ENCODE measurements around the gene DMRTB1. TPM values are rescaled to one million over a fixed set of nuclear protein-coding genes. Genes with fewer than 3 reads are reported as not detected.

The DMRTB1 gene
- total RNA-seq, 1 donor from 2014 or later = not detected

DNA sequence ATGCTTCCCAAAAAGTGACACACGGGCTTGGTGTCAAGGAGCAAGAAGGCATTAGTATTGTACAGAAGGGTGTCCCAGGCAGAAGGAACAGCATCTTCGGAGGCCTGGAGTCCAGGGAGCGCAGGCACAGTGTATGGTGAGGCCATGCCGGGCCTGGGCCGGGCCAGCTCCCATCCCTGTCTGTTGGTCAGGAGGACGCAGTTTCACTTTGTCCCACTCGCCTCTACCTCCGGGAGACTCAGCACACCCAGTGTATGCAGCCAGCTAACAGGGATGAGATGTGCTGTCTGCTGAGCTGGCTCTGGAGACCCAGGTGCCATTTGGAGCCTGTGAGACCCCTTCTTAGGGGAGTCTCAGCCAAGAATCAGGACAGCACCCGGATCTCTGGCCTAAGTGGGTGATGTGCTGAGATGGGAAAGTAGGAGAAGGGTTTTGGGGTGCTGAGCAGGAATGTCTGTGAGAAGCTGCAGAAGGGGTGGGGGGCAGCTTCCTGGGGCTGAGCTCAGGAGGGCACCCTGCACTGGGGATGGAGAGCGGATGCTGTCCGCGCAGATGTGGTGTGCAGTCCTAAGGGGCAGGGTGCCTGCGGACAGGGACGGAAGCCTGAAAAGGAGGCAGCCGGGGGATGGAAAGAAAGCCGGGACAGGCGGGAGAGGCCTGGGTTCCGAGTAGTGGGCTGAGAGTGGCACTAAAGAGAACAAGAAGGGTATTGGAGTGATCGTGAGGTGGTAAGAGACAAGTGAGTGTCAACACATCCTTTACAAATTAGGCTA, 25.7 kb downstream of the DMRTB1 start:
- no peak for DNase-seq (ENCODE audit: low spot score in 2 of 2)
- FAIRE-seq = no peak

DNA sequence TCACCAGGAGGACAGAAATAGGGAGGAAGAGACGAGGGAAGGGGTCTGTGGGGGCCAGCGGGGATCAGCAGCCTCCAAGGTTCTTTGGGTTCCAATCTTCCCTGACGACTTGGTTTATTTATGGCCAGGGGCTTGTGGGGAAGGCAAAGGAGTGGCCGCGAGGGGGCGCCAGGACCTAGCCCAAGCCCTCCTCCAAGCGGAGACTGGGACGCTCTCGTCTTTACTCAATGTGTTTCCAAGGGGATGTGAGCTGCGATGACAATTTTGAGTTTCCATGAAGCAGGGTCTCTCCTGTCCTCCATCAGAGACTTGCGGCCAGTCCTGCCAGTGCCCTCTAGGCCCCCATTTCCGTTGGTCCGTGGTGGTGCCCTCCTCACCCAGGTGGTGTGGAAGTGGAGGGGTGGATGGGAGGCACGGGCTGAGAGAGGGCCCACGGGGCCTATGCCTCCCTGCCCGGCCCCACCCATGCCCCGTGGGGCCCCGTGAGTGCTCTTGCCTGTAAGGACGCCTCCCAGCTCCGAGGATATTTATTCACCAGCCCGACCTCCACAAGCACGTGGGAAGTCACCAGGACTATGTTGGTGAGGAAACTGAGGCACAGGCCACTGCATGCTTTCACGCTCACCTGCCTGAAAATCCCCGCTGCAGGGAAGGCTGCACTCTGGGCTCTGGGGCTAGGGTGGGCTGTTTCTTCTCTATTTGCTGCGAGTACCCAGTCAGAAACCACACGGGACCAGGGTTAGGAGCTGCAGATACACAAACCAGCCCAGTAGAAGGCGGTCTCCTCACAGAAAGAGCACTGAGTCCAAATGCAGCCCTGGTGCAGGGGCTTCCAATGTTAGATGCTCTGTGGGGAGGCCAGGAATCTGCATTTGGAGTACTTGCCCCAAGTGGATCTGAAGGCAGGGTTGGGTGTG, 26.5 kb downstream of the DMRTB1 start:
- FAIRE-seq (no peak), DNase-seq (ENCODE audit: low spot score in 2 of 2) (peak in 1 of 2 donors; percentile 83)

DNA sequence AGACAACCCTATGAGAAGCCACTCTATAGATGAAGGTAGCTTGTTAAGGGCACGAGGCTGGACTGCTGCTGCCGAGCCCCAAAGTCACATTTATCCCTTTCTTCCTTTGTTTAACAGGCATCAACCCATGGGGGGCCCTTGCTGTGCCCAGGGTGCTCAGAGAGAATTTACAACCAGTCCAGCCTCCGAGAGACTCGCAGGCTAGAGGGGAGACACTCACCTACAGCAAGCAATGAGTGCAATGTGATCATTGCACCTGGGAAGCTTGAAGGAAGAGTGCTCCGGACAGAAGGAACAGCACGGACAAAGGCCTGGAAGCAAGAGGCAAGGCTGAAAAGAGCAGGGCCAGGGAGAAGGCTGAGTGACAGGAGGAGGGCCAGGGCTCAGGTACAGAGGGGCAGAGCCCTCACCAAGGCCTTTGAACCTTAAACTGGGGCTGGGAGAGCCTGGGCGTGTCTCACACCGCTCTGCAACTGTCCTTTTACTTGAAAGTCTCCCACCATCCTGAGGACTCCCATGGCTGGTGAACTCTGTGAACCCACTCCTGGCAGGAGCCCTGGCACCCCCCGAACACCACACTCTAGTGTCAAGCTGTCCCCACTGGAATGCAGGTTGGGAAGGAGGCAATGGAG, 27.3 kb downstream of the DMRTB1 start:
- FAIRE-seq (no peak), DNase-seq (ENCODE audit: low spot score in 2 of 2) (no peak)

DNA sequence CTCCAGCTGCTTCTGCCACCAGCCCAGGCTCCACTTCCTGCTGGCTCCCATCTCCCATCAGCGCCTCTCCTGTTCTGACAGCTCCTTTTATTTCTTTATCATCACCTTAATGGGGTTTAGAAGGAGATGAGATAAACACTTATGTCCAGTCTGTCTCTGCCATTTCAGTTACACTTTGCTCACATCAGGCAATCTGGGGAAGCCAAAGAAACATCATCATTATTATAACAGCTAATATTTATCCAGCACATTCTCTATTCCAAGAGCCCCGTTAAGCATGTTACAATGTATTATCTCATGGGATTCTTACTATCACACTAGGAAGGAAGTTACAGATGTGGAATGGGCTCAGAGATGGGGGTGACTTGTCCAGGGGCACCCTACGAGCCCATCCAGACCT, 31.2 kb downstream of the DMRTB1 start:
- no peak for FAIRE-seq
- DNase-seq (ENCODE audit: low spot score in 2 of 2) = no peak

DNA sequence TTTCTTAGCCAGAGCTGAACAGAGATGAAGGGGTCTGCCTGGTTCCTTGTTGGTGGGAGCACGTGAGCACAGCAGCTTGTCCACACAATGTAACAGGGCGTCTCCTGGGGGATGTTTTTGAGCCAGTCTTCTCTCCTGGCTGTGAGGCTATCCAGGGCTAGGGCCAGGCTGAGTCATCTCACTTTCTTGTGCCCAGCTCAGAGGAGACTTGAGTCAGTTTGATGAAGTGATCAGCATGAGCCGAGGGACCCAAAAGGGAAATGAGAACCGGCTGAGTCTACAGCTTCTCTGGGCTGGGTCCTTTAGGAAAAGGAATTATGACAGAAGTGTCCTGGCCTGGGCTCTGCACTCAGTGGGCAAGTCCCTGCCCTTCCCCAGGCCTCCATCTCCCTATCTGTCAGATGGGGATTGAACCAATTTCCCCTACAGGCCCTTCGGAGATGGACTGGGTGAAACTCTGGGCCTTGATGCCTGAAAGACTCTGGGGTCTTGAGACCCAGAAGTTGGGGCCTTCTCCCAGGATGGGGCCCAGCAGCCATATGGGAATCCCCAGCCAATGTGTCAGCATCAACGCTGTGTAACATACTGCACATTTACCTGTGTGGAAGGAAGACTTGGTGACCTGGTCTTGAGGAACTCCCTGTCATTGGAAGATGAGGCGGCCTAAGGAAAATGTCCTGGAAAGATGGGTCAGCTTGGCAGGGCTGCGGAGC, 36.6 kb downstream of the DMRTB1 start:
- FAIRE-seq = no peak
- DNase-seq (ENCODE audit: low spot score in 2 of 2) = no peak

DNA sequence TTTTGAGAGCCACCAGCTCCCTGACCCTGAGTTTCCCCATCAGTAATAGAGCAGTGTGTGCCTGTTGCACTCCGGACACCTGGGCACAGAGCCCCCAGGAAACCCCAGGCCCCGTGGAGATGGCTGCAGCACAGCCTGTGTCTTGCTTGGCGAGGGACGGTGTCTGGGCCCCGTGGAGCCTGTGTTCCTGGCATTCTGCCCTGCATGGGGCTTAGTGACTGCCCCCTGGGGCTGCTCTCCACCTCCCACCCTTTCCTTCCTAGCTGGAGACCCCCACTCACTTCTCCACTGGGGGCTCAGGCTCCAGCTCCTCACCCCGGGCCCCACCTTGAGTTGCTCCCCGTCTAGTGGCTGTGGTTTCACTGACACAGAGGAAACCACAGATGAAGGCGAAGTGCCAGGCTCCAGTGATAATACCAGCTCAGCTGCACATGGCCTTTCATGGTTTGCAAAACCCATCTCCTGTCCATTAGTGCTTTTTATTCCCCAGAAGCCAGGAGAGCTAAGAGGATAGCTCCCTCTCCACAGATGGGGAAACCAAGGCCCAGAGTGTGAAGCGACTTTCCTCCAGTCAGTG, 39.4 kb downstream of the DMRTB1 start:
- DNase-seq (ENCODE audit: low spot score in 2 of 2) (no peak), FAIRE-seq (no peak)

DNA sequence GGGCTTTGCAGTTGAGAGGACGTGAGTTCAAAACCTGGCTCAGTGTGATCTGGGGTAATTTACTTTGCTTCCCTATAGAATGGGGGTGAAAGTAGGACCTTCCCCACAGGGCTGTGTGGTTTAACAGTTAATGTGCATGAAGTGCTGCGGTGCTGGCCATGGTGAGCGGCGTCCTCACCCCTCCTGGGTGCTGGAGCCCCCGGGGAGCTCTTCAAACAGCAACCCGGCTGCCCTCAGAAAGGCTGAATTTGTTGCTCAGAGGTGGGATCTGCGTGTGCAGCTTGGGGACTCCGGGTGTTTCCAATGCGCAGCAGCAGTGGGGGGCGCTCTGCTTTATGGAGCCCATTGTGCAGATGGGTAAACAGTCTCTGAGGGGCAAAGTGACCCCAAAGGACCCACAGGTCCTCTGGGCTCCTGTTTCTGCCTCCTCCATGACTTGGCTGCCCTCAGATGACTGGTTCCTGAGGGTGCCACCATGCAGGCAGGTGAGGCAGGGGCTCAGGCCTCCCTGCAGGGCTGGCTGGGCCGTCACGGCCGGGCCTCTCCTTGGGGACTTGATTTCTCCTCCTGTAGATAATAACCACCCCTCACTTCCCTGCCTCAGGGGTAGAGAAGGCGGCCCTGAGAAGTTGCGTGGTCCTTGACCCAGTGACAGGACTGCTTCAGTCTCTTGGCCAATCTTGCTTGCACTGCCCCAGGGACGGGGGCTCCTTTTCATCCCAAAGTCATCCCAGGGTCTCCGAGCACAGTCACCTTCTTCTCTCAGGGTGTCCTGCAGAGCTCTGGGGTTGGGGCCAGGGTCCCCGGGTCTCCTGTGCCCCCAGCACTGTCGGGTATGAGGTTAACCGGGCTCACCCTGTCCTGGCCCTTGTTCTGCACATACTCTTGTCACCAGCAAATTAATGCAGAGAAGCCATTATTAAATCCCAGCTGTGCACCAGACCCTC, 40.3 kb downstream of the DMRTB1 start:
- DNase-seq (ENCODE audit: low spot score in 2 of 2) (no peak), FAIRE-seq (no peak)

DNA sequence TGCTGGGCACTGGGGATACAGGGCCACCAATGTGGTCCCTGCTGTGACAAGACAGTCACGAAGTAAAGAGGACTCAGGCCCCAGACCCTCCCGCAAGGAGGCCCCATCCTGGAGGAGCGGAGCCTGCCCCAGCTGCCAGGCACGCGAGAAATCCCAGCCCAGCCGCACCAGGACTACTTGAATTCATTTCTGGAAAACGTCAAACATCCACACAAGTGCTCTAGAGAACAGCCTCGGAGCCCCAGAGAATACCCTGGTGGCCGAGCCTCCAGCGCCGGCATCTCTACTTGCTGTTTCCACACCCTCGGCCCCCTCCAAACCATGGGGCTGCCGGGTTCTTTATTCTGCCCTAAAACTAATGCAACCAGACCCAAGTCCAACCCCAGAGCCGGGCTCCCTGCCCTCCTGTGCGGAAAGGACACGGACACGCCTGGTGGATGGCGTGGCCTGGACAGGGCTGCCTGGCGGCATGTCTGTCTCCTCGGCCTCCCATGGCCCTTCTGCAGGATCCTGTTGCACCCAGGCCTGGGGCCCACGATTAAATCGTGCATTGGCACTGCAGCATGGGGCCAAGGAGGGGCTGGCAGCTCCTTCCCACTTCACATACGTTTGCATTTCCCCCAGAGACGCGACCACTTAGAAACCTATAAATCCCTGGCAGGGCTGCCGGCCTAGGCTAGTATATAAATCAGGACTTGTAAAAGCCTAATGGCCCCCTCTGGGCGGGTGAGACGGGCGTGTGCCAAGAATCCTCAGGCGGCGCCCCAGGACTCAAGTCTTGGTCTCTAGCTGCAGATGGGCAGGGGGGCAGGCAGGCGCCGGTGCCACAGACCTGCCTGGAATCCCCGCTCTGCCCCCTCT, 41.2 kb downstream of the DMRTB1 start:
- DNase-seq (ENCODE audit: low spot score in 2 of 2) (no peak), FAIRE-seq (no peak)

DNA sequence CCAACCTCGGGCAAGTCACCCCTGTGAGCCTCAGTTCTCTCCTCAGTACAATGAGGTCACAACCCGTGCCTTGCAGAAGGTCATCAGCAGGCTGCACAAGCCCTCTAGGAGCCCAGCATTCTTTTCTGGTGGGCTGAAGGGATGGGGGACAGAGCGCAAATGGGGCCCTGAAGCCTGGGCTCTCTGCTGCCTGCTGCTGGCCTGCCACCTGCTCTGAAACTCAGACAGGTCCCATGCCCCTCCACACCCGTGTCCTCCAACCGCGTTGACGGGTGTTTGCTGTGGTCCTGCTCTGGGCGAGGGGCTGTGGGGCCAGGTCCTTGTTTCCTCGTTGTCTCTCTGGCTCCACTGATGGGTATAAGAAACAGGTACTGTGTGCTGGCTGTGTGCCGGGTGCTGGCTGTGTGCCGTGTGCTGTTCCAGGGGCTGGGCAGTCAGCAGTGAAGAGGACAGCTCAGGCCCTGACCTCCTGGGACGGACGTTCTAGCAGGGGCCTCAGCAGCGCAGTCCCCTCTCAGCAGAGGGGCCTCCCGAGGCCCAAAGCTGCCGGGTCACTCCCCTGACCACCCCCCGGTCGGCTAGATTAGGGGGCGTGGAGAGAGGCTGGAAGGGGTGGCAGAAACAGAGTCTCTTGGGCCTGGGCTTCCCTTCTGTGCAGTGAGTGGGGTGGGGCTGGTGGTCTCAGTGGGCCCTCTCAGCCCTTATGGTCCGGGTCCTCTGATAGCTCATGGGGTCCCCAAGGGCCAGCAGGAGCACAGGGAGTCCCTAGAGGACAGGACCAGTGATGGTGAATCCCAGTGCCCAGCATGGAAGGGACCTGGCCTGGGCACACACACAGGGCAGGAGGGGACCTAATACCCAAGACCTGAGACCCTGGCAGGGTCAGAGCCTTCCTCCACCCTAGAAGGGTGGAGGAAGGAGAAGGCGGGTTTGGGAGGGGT, 42.1 kb downstream of the DMRTB1 start:
- DNase-seq (ENCODE audit: low spot score in 2 of 2) = no peak
- no peak for FAIRE-seq

DNA sequence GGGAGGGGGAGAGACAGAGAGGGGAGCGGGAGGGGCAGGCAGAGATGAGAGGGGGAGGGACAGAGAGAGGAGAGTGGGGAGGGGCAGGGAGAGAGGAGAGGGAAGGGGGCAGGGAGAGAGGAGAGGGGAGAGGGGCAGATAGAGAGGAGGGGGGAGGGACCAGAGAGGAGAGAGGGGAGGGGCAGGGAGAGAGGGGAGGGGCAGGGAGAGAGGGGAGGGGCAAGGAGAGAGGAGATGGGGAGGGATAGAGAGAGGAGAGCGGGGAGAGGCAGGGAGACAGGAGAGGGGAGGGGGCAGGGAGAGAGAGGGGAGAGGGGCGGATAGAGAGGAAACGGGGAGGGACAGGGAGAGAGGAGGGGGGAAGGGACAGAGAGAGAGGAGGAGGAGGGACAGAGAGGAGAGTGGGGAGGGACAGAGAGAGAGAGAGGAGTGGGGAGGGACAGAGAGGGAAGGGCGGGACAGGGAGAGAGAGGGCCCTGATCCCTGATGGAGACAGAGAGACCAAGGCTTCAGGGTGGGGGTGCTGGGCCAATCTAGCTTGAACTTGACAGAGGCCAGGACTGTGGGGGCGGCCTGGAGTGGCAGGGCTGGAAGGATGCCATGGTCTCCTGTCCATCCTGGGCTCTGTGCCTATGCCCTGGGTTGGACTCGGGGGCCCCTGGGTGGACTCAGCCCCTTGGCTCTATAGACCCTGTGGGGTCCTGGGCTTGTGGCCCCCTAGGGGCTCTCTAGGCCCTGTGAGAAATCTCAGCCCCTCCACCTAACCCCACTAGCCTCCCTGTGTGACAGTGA, 43.6 kb downstream of the DMRTB1 start:
- FAIRE-seq (no peak), DNase-seq (ENCODE audit: low spot score in 2 of 2) (no peak)

DNA sequence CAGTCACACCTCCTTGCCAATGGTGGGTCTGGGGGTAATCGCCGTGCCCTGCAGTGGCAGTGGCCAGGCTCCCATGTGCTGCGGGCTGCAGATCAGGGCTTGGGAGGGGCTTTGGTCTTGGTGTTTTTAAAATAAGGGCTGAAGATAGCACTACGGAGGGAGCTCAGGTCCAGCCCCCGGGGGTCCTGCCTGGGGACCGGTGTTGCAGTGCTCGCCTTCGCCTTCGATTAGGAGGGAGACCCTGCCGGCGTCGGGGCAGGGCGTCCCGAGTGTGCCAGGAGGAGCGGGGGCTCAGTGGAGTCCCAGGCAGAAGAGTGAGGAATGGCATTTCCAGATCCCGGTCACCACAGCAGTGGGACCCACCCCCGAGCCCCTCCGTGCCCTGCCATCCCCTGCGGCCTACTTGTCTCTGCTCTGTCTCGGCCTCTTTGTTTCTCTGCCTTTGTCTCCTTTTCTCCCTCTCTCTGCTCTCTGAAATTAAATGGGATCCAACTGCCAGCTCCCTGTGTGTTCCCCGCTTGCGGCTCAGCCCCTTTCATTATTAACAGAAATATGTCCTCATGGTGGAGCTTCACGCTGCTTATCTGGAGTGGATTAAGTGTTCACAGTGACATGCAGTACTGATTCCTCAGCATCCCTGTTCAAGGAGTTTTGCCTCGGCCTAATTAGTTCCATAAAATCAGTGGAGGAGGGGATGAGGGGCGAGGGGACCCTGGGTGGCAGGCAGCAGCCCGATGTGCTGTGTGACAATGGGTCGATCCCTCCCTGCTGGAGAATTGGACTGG, 44.4 kb downstream of the DMRTB1 start:
- FAIRE-seq = no peak
- DNase-seq (ENCODE audit: low spot score in 2 of 2) = no peak

DNA sequence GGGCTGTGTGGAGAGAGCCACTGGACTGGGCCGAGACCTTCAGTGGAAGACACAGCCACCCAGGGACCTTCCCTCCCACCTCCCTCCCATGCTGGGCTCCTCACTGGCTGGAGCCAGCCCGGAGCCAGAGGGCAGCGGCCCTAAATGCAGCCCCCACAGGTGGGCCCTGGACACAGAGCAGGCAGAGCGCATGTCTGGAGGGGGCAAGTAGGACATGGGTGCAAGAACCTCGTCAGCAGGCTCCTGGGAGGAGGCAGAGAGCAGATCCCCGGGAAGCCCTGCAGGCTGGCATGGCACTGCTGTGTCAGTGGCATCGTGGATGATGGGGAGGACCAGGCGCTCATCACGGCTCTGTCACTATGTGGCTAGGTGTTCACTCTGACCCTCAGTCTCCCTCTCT, 45.7 kb downstream of the DMRTB1 start:
- DNase-seq (ENCODE audit: low spot score in 2 of 2) (no peak), FAIRE-seq (no peak)

DNA sequence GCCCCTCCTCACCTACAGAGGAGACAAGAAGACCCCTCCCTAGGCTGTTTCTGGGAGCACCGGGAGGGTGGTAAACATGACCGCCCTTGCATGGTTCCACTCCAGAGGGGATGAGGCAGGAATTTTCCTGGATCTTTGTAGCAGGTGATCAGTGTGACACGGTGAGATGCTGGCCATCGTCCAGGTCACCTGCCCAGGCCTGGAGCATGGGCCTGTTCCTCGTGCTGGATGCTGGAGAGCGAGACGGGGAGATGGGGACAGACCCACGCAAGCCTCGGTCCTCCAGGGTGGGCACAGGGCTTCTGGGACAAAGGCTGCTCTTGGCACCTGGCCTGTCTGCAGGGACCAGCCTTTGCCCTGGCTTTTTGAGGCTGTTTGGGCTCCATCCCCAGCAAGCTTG, 46.2 kb downstream of the DMRTB1 start:
- DNase-seq (ENCODE audit: low spot score in 2 of 2) (no peak), FAIRE-seq (no peak)

DNA sequence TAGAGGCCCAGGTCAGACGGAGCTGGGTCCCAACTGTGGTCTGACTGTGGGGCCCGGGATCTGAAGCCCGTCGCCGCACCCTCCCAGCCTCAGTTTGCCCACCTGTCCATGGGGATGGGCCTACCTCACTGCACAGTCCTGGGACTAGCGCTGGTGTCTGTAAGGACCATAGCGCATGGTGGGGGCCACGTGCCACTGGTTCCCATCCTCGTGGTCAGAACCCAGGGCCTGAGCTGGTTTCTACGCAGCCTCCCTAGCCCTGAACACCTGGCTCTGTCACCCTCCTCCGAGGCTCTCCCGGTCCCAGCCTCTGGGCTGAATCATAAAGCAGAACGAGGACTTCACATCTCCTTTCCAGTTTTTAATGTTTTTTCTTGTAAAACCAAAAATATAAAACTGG, 46.7 kb downstream of the DMRTB1 start:
- FAIRE-seq (no peak), DNase-seq (ENCODE audit: low spot score in 2 of 2) (no peak)

DNA sequence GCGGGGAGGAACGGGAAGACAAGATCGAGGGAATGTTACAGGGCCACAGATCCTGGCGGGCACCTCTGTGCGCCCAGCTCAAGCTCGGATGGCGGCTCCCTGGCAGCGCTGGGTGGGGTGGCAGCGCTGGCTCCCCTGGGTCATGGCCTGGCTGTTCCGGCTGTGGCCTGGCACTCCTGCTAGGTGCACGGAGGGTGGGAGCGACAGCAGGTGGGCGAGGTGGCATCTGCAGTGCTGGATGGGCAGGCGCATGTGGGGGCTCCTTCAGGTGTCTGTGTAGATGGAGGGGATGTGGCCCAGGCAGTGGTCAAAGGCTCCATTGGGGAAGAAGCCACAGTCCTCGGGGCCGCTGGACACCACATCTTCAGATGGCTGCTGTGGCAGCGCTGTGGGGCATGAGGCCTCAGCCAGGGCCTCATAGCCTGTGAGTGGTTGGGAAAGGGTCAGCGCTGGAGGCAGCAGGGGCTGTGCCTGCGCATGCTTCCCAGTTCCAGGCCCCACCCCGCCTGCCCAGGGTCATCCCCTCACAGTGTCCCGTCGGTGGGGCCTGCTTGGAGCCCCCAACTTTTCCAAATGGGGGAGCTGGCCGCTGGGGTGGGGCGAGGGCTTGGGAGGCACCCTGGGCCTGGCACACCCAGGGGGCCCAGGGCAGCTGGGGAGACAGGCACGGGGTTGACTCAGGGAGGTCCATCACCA, 47.3 kb downstream of the DMRTB1 start:
- DNase-seq (ENCODE audit: low spot score in 2 of 2) = no peak

More for the DNA sequence above, 47.3 kb downstream of the DMRTB1 start:
- no peak for FAIRE-seq

Data from frontal cortex (tissue), 4 donors.